ENCODE data around the gene LPP.

LPP gene

GRCh38 chr3:188367678-188368077 lies 213.7 kb downstream of the LPP start:
- Histone ChIP-seq H3K9me3 (ENCODE audit: severe bottlenecking) (no peaks in the 10 kb centered on the region), H3K27ac (ENCODE audit: poor library complexity, severe bottlenecking) (no peak overlapping the region), H3K4me3 (ENCODE audit: severe bottlenecking) (no peak overlapping the region), H3K27me3 (ENCODE audit: insufficient read depth, poor library complexity, severe bottlenecking) (no peaks in the 10 kb centered on the region), H3K36me3 (ENCODE audit: low read depth) (no peaks in the 10 kb centered on the region), H3K4me1 (ENCODE audit: insufficient read depth, poor library complexity, severe bottlenecking) (peaks cover under 1% of the 10 kb centered on the region)
- DNase-seq (ENCODE audit: low spot score) (no peak), ATAC-seq (ENCODE audit: low read depth) (no peak)
- TF ChIP-seq CTCF (IDR thresholded peaks at IDR 0.05; ENCODE audit: poor library complexity, severe bottlenecking): no peak

- no peaks in the 10 kb centered on the region for H3K27me3 ChIP-seq (ENCODE audit: insufficient read depth, poor library complexity, severe bottlenecking)
- no peak for ATAC-seq (ENCODE audit: low read depth)
- H3K27ac ChIP-seq (ENCODE audit: poor library complexity, severe bottlenecking): no peak overlapping the region
- no peaks in the 10 kb centered on the region for H3K4me1 ChIP-seq (ENCODE audit: insufficient read depth, poor library complexity, severe bottlenecking)
- no peak overlapping the region for H3K4me3 ChIP-seq (ENCODE audit: severe bottlenecking)
- H3K9me3 ChIP-seq (ENCODE audit: severe bottlenecking): no peaks in the 10 kb centered on the region
- DNase-seq (ENCODE audit: low spot score): no peak
- no peak for TF ChIP-seq CTCF (IDR thresholded peaks at IDR 0.05; ENCODE audit: poor library complexity, severe bottlenecking)
- no peaks in the 10 kb centered on the region for H3K36me3 ChIP-seq (ENCODE audit: low read depth)
Observed at GRCh38 chr3:188369526-188369925, 215.6 kb downstream of the LPP start.

- no peaks in the 10 kb centered on the region for H3K9me3 ChIP-seq (ENCODE audit: severe bottlenecking)
- H3K4me3 ChIP-seq (ENCODE audit: severe bottlenecking): no peak overlapping the region
- no peak for DNase-seq (ENCODE audit: low spot score)
- H3K27me3 ChIP-seq (ENCODE audit: insufficient read depth, poor library complexity, severe bottlenecking): no peaks in the 10 kb centered on the region
- H3K36me3 ChIP-seq (ENCODE audit: low read depth): no peaks in the 10 kb centered on the region
- TF ChIP-seq CTCF (IDR thresholded peaks at IDR 0.05; ENCODE audit: poor library complexity, severe bottlenecking): no peak
- H3K27ac ChIP-seq (ENCODE audit: poor library complexity, severe bottlenecking): no peak overlapping the region
- no peaks in the 10 kb centered on the region for H3K4me1 ChIP-seq (ENCODE audit: insufficient read depth, poor library complexity, severe bottlenecking)
- no peak for ATAC-seq (ENCODE audit: low read depth)
Observed at GRCh38 chr3:188370081-188370830, 216.3 kb downstream of the LPP start.

- DNase-seq (ENCODE audit: low spot score) (no peak), ATAC-seq (ENCODE audit: low read depth) (no peak)
- Histone ChIP-seq H3K9me3 (ENCODE audit: severe bottlenecking) (no peaks in the 10 kb centered on the region), H3K4me3 (ENCODE audit: severe bottlenecking) (no peak overlapping the region), H3K36me3 (ENCODE audit: low read depth) (no peaks in the 10 kb centered on the region), H3K27me3 (ENCODE audit: insufficient read depth, poor library complexity, severe bottlenecking) (no peaks in the 10 kb centered on the region), H3K27ac (ENCODE audit: poor library complexity, severe bottlenecking) (no peak overlapping the region), H3K4me1 (ENCODE audit: insufficient read depth, poor library complexity, severe bottlenecking) (no peaks in the 10 kb centered on the region)
- TF ChIP-seq CTCF (IDR thresholded peaks at IDR 0.05; ENCODE audit: poor library complexity, severe bottlenecking): no peak
Observed at GRCh38 chr3:188378786-188379185, 224.8 kb downstream of the LPP start.

GRCh38 chr3:188380252-188380651 lies 226.3 kb downstream of the LPP start:
- H3K4me1 ChIP-seq (ENCODE audit: insufficient read depth, poor library complexity, severe bottlenecking): no peaks in the 10 kb centered on the region
- TF ChIP-seq CTCF (IDR thresholded peaks at IDR 0.05; ENCODE audit: poor library complexity, severe bottlenecking): no peak
- ATAC-seq (ENCODE audit: low read depth): no peak

More at GRCh38 chr3:188380252-188380651, 226.3 kb downstream of the LPP start:
- Histone ChIP-seq H3K27ac (ENCODE audit: poor library complexity, severe bottlenecking) (no peak overlapping the region), H3K9me3 (ENCODE audit: severe bottlenecking) (no peaks in the 10 kb centered on the region), H3K36me3 (ENCODE audit: low read depth) (no peaks in the 10 kb centered on the region), H3K4me3 (ENCODE audit: severe bottlenecking) (no peak overlapping the region), H3K27me3 (ENCODE audit: insufficient read depth, poor library complexity, severe bottlenecking) (no peaks in the 10 kb centered on the region)
- DNase-seq (ENCODE audit: low spot score): no peak
